ENCODE results near the gene NOP53.

- TF ChIP-seq KDM4B (IDR thresholded peaks at IDR 0.05; ENCODE audit: borderline replicate concordance in 2 of 2, low read depth in 1 of 2), result no peak
- TF ChIP-seq FOXM1 (IDR thresholded peaks at IDR 0.05; ENCODE audit: low read depth), result no peak
- no peak for TF ChIP-seq FOXM1 (CRISPR knock-in tag; IDR thresholded peaks at IDR 0.05; ENCODE audit: low read depth)
- TF ChIP-seq ZSCAN29 (IDR thresholded peaks at IDR 0.05), result no peak
- TF ChIP-seq MAZ (CRISPR knock-in tag; conservative IDR thresholded peaks at IDR 0.05 in 1 of 2, IDR thresholded peaks at IDR 0.05 in 1 of 2), result no peak
- TF ChIP-seq YY1 (IDR thresholded peaks at IDR 0.05; ENCODE audit: borderline replicate concordance in 1 of 3, control insufficient read depth in 1 of 3, extremely low read depth in 1 of 3, insufficient read depth in 3 of 3, insufficient read length in 1 of 3, insufficient replicate concordance in 2 of 3, low read depth in 1 of 3, low read length in 2 of 3), result no peak
- TF ChIP-seq EP300 (IDR thresholded peaks at IDR 0.05; ENCODE audit: low read length), result no peak
- TF ChIP-seq ZBTB40 (IDR thresholded peaks at IDR 0.05), result no peak
- TF ChIP-seq ZBTB40 (CRISPR knock-in tag; IDR thresholded peaks at IDR 0.05), result no peak
- peak; percentile 87 to 91 (median 89) for TF ChIP-seq CTCF (IDR thresholded peaks at IDR 0.05 in 2 of 3, conservative IDR thresholded peaks at IDR 0.05 in 1 of 3; ENCODE audit: insufficient read depth in 2 of 3, low read depth in 1 of 3, low read length in 3 of 3)
- TF ChIP-seq HCFC1 (IDR thresholded peaks at IDR 0.05; ENCODE audit: low read depth, low read length), result no peak
- no peak for TF ChIP-seq MXI1 (IDR thresholded peaks at IDR 0.05; ENCODE audit: low read depth, low read length)
- TF ChIP-seq REST (IDR thresholded peaks at IDR 0.05; ENCODE audit: borderline replicate concordance), result peak; percentile 68
- no peak for TF ChIP-seq REST (CRISPR knock-in tag; IDR thresholded peaks at IDR 0.05; ENCODE audit: low read depth)
Measured at GRCh38 chr19:47765523-47766358, 20.4 kb downstream of the NOP53 start.
